Ovary (tissue), 9 donors: ENCODE results near the gene ERFE. TPM values are rescaled to one million over a fixed set of nuclear protein-coding genes. Genes with fewer than 3 reads are reported as not detected.

ENCODE experiments used
- DNase-seq, 5 donors: peaks; one replicate each; pipeline ENCODE4 v3.0.0-alpha.2; 2019 to 2020
- H3K27ac ChIP-seq, 2 donors: fragments of 200-600 bp; one replicate each; pipeline versions ENCODE4 v1.5.1 to v1.8.0; 2019 to 2022
- H3K27me3 ChIP-seq: fragments of 200-600 bp; one replicate; pipeline ENCODE4 v1.8.0; 2022
- H3K36me3 ChIP-seq: fragments of 200-600 bp; sonication (generic); one replicate; pipeline ENCODE4 v1.5.1; 2019
- H3K4me1 ChIP-seq: one replicate; pipeline ENCODE4 v1.8.1; 2013; ENCODE audit warnings: mild to moderate bottlenecking, moderate library complexity; ENCODE audit not compliant: insufficient read depth
- H3K4me3 ChIP-seq: fragments of 200-600 bp; sonication (generic); one replicate; pipeline ENCODE4 v1.5.1; 2017
- H3K9me3 ChIP-seq, 2 donors: fragments of 200-600 bp in 1 of 2; sonication (generic) in 1 of 2; one replicate each; pipeline versions ENCODE4 v1.5.1 to v1.8.1; 2013 to 2019; ENCODE audit warnings: mild to moderate bottlenecking in 1 of 2, moderate library complexity in 1 of 2
- CTCF ChIP-seq, 3 donors: fragments of 450-650 bp in 2 of 3; fragments of 200-600 bp in 1 of 3; IDR thresholded peaks; one replicate each; pipeline versions ENCODE4 v1.5.1 to v1.8.0; 2016 to 2022; ENCODE audit warnings: antibody characterized with exemption in 3 of 3, mild to moderate bottlenecking in 1 of 3
- EP300 ChIP-seq: sonication (generic); formaldehyde crosslinking; IDR thresholded peaks from one replicate; pipeline ENCODE4 v1.6.1; 2017; ENCODE audit warnings: antibody characterized with exemption
- POLR2A ChIP-seq: fragments of 450-650 bp; IDR thresholded peaks from one replicate; pipeline ENCODE4 v1.6.1; 2017; ENCODE audit warnings: antibody characterized with exemption, mild to moderate bottlenecking, moderate library complexity
- WGBS, 3 donors: extraction: QIAGEN DNeasy Blood & Tissue Kit in 1 of 3; methylation state at CpG; one replicate each; pipeline versions ENCODE4 v1.1.5 to v1.1.7; 2013 to 2017; 5-methylcytosine and 5-hydroxymethylcytosine counted together
- intact Hi-C, 4 donors: fragments of 100-400 bp; cut with DNase I; formaldehyde crosslinking; loops; one replicate each; pipeline versions ENCODE4 v1.11.0 to v1.15.1; 2022 to 2023
- polyA plus RNA-seq, 2 donors: library from polyadenylated mRNA; stranded (reverse); fragments of 200-250 nt in 1 of 2; fragments of 350-450 nt in 1 of 2; fragmentation: Illumina TruSeq in 1 of 2; extraction: RNeasy Lipid Tissue Mini Kit (QIAGEN cat#74804) in 1 of 2; gene quantifications; one replicate each; pipeline ENCODE4 v1.2.3, GENCODE V29; 2013 to 2014
- total RNA-seq, 7 donors: library from RNA; depleted of rRNA in 2 of 7; stranded (reverse); fragments of >200 nt in 2 of 7; fragmentation: NEBNext Ultra II Directional in 3 of 7; extraction: Animal tissue kit (Norgen Biotek cat#: 25700) in 3 of 7; gene quantifications; one replicate each; pipeline versions ENCODE4 v1.1.0 to v1.2.4, GENCODE V29; 2016 to 2023
- donor health status: DM: no; HTN: no; CAD: no; lungs with moderate emphysema.
- donor health status: DM: no; HTN: no; CAD: no.
- donor health status: Bipolar disorder and iron deficiency.
- donor health status: DM: yes; HTN: yes; CAD: no.
- donor health status: DM: no; HTN: no; CAD: no.
- donor health status: DM: yes; HTN: yes; CAD: no.

The ERFE gene
- total and polyA plus RNA-seq, 9 donors, result 0.19 to 0.69 (median 0.25) TPM; not detected in 4

DNA sequence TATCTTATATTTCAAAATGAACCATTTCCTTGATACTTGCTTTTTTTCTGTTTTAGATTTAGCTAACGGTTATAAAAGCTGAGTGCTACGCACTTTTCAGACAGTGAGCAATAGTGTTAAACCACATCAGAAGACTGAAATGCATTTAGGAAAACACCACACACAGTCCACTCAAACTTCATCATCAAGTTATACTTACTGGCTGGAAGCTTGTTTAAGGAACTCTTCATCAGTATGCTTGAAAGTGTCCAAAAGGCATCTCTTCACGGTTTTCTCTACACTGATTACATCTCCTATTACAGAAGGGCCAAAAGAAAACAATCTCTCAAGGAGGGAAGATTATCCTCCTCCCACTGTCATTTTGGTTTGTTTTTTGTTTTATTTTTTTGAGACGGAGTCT, 25.1 kb downstream of the ERFE start:
- H3K4me3 ChIP-seq, result no peak overlapping the region
- intact Hi-C loops, result no loop called here
- DNase-seq, result no peak
- no peaks in the 10 kb centered on the region for H3K36me3 ChIP-seq
- WGBS, 3 donors, result 63 to 75% (median 67%) methylated on average over 4 of the region's 4 CpGs
- H3K27me3 ChIP-seq, result no peaks in the 10 kb centered on the region
- H3K9me3 ChIP-seq, result no peaks in the 10 kb centered on the region
- TF ChIP-seq POLR2A (no peak), EP300 (no peak), CTCF (IDR thresholded peaks at IDR 0.05) (no peak)
- H3K4me1 ChIP-seq, result no peaks in the 10 kb centered on the region
- H3K27ac ChIP-seq, result no peak overlapping the region

- Histone ChIP-seq H3K9me3 (no peaks in the 10 kb centered on the region), H3K4me1 (no peaks in the 10 kb centered on the region), H3K36me3 (no peaks in the 10 kb centered on the region), H3K27me3 (no peaks in the 10 kb centered on the region), H3K4me3 (no peak overlapping the region), H3K27ac (no peak overlapping the region)
- 89 to 92% (median 91%) methylated on average over 17 of the region's 17 CpGs for WGBS, 3 donors
- intact Hi-C loops, result no loop called here
- no peak for TF ChIP-seq CTCF (IDR thresholded peaks at IDR 0.05)
- DNase-seq, result no peak
Measured at GRCh38 chr2:238187618-238188548, 29.1 kb downstream of the ERFE start.

DNA sequence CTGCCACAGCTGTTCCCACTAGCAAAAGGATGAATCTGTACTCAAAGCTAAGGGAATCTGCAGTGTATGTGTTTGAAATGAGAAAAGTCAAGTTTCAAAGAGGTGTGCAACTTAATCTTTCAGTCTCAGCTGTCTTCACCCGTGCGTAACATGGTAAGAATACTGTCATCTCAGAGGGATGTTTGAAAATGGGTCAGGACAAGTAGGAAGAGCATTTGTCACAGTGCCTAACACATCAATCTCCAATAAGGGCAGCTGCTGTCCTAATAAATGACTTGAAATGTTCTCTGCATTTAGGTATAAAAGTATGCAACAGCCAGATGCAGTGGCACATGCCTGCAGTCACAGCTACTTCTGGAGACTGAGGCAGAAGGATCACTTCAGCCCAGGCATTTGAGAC, 31.7 kb downstream of the ERFE start:
- Histone ChIP-seq H3K4me3 (no peak overlapping the region), H3K36me3 (no peaks in the 10 kb centered on the region), H3K4me1 (no peaks in the 10 kb centered on the region), H3K27ac (no peak overlapping the region), H3K9me3 (no peaks in the 10 kb centered on the region), H3K27me3 (no peaks in the 10 kb centered on the region)
- intact Hi-C loops, result no loop called here
- TF ChIP-seq POLR2A, result no peak
- no peak for TF ChIP-seq EP300
- TF ChIP-seq CTCF (IDR thresholded peaks at IDR 0.05), result no peak
- WGBS, 3 donors, result 74 to 91% (median 79%) methylated on average over 2 of the region's 2 CpGs
- DNase-seq, result no peak

GRCh38 chr2:238202326-238203093, 43.7 kb downstream of the ERFE start:
- peak overlapping the region; percentile 84 for H3K27ac ChIP-seq
- WGBS, 3 donors, result 3 to 5% (median 4%) methylated on average over 27 of the region's 27 CpGs
- H3K4me3 ChIP-seq, result peak overlapping the region; percentile 92
- no peak for DNase-seq
- H3K36me3 ChIP-seq, result no peaks in the 10 kb centered on the region
- H3K27me3 ChIP-seq, result no peaks in the 10 kb centered on the region
- no peaks in the 10 kb centered on the region for H3K9me3 ChIP-seq
- TF ChIP-seq EP300 (no peak), CTCF (IDR thresholded peaks at IDR 0.05) (no peak), POLR2A (no peak)
- intact Hi-C loops, result no loop called here
- H3K4me1 ChIP-seq, result peaks cover 13% of the 10 kb centered on the region
